Stimulated activated CD4-positive, alpha-beta T cell treated with anti-CD3 and anti-CD28 coated beads, Interleukin-15, amount 100 ng/mL, for 1 hour (primary cell): ENCODE data around the gene GPATCH3.
"Not testable (repeated sequence)": the region's sequence is repeated elsewhere in the genome, so short reads cannot be mapped to it uniquely, and the experiment has no call there.

Experiments used
- DNase-seq, 2 donors: peaks; one replicate each; pipeline ENCODE4 v3.0.0-alpha.2; 2020; ENCODE audit warnings: low read depth in 1 of 2, low spot score in 1 of 2

Gene GPATCH3

DNA sequence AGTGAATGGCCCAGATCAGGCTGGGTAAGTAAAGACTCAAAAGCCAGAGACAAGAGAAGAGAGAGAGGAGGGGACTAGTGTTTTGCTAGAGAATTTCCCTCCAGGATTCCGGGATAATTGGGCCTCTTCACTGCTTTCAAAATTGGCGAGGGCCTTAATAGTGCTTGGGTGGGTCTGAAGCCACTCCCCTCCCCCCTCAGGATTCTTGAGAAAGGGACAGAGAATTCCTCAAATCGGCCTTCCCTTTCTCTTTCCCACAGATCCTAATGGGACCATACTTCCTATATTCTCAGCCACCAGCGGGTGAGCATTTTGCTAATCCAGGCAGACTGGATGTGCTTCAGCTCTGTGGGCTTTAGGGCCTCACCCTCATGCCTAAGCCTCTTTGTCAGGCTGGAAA, 25.4 kb downstream of the GPATCH3 start:
- no peak for DNase-seq

GRCh38 chr1:26873097-26873496, 27.2 kb downstream of the GPATCH3 start:
- not testable (repeated sequence) for DNase-seq

- peak; percentile 89 to 92 for DNase-seq
These were observed 35.4 kb downstream of the GPATCH3 start for GRCh38 chr1:26864610-26865480.

- DNase-seq: no peak
These were observed 36.6 kb downstream of the GPATCH3 start for GRCh38 chr1:26863685-26864077.

DNA sequence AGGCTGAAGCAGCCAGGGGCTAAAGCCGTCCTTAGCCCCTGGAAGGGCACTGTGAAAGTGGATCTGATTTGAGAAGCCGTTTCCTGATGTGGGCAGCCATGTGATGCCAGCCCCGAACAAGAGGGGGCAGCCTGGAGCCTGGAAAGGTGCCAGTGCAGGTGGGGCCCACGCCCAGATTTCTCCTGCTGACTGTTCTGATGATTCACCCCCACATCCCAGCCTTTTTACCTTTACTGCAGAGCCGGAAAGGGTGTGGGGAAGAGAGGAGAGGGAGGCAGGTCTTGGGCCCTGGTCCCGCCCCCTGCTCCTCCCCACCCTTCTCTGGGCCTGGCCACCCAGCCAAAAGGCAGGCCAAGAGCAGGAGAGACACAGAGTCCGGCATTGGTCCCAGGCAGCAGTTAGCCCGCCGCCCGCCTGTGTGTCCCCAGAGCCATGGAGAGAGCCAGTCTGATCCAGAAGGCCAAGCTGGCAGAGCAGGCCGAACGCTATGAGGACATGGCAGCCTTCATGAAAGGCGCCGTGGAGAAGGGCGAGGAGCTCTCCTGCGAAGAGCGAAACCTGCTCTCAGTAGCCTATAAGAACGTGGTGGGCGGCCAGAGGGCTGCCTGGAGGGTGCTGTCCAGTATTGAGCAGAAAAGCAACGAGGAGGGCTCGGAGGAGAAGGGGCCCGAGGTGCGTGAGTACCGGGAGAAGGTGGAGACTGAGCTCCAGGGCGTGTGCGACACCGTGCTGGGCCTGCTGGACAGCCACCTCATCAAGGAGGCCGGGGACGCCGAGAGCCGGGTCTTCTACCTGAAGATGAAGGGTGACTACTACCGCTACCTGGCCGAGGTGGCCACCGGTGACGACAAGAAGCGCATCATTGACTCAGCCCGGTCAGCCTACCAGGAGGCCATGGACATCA, 37.2 kb downstream of the GPATCH3 start, which contains the start of gene SFN:
SFN (plus strand) TSS at position 369 of the 904 bp plus-strand sequence; CDS start at position 433, 64 bp downstream.
- peak in 1 of 2 donors; percentile 10 for DNase-seq

DNA sequence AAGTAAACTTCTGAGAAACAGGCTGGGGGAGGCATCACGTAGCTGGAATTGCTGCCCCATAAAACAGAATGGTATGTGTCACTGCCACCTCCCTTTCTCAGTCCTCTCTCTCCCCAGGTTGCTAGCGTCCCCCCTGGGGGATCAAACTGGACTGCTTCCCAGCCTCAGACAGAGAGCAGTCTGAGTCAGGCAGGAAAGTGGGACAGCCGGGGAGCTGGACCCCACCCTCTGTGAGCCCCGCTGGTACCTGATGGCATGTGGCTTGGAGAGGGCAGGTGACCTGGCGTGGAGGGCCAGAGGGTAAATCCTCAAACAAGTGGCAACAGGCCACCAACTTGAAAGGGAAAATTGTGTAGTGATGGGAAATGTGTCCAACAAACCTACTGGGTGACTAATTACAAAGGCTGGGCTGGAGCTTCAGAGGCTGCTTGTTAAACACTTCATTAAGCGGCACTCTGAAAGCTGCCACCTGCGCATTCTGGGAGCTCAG, 38.3 kb downstream of the GPATCH3 start:
- no peak for DNase-seq

DNA sequence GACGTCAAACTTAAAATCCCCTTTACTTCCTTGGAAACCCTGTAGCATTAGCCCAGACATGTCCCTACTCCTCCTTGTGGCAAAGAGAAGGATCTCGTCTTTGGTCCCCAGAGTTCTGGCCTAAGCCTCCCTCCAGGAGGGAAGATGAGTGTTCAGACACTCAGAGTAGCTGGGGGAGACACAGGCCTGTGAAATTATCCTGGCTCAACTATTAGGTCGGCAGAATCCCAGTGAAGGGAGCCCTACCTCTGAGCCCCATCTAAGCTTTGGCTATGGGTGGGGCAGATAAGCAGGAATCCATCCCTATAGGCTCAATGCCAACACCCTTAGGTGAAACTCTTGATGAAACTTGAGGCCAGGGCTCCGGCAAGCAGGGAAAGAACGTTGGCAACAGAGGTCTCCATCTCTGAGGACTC, 39.0 kb downstream of the GPATCH3 start:
- DNase-seq: no peak

GRCh38 chr1:26858891-26859640, 41.2 kb downstream of the GPATCH3 start:
- DNase-seq: no peak

DNA sequence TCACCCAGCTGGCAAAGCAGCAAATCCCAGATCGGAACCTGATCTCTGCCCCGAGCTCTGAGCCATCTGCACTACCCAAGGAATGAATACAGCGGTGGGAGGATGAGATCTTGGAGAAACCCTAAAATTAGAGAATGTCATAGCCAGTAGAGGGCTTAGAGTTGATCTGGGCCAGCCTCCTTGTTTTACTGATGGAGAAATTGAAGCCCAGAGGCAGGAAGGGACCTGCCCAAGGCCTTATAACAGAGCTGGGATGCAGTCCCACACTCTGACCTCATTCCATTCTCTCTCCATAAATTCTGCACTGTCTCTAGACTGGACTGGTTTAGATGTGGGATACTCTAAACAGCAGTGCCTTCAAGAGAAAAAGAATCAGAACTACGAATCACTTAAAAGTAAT, 42.1 kb downstream of the GPATCH3 start:
- DNase-seq: no peak

DNA sequence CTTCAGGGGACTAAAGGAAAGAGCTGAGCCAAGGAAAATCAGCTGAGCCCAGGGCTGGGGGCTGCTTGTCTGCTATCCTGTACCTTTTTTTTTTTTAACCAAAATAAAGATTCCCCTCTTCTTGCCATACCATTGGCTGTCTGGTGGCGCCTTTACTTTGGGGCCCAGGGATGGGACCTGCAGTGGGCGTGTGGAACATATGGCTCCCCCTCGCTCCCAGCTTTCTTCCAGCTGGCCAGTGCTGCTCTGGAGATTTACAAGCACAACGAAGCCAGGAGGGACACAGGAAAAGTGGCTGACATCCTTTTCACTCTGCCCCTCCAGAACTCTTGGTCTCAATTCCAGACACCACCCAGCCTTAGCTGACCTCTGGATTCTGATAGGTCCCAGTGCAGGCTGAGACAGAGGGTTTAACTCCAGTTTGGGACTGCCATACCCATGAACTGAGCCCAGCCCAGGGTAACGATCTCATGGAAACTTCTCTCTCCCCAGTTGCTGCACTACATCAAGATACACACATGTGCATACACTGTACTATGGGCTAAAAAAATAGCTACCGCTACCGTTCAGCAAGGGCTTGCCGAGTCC, 42.7 kb downstream of the GPATCH3 start:
- no peak for DNase-seq

DNA sequence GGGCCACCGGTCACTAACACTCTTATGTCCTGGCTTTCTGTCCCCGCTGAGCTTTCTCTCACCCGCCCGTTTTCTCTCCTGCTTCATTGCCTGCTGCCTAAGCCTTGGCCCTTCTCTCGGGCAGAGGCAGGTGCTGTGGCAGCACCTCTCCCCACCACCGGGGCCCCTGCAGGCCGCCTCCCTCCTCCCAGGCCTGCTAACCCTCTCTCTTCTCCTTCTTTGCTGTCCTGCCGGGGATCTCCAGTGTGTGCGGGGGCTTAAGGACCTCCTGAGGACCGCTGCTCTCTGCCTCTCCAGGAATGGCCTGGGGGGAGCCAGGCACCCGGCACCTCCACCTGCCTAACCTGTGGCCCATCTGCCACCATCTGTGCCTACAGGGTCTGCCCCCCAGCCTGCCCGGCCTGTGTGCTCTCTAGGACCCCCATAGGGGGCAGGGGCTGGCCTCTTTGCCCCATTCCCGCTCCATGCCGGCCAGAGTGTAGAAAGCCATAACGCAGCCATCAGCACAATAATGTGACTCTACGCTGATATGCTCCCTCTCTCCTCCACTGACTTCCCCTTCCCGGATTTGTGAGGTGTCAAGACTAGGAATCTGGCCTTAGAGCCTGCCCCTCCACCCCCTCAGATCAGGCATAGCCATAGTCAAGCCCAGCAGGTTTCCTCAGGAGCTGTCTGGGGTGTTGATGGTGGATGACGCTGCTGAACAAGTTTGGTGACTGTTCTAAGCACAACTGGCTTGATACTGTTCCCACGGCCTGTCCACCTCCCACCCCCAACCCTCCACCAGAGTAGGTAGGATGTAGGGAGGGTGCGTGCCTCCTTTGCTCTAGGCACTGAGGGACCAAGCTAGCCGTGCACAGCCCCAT, 43.4 kb downstream of the GPATCH3 start:
- DNase-seq: no peak

DNA sequence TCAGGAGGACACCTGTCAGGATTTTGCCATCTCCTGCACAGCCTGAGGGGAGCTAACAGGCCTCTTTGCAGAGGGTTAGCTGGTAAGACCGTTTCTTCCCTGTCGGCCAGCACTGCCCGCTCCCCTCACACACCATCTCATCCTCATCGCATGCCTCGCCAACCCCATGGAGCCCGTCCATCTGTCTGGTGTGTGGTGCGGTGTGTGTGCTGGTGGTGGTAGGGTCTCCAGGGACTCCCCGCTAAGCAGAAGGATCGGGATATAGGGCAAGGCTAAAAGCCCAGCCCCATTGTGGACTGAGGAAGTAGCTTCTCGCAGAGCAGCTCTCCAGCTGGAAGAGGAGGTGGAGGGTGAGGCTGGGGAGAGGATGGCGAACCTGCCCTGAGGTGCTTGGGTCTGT, 44.1 kb downstream of the GPATCH3 start:
- no peak for DNase-seq

DNA sequence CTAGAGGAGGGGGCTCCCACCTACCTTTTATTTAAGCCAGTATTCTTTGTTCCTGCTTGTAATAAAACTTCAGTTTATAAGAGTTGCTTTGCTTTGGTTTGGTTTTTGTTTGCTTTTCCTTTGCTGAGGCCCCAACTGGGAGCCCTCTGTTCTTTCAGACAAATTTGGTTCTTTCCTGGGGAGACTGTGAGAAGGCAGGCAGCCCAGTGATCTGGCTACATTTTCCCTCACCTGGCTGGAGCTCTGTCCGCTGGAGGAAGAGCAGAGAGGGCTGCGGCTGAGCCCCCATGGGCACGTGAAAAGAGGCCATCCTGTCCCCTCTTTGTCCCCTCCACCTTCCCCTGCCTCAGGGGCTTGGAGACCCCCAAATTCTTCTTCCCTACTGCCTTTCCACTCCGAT, 44.6 kb downstream of the GPATCH3 start:
- no peak for DNase-seq

GRCh38 chr1:26854906-26855305, 45.4 kb downstream of the GPATCH3 start:
- no peak for DNase-seq

- DNase-seq: no peak
These were observed 46.7 kb downstream of the GPATCH3 start for GRCh38 chr1:26853600-26853999.

DNA sequence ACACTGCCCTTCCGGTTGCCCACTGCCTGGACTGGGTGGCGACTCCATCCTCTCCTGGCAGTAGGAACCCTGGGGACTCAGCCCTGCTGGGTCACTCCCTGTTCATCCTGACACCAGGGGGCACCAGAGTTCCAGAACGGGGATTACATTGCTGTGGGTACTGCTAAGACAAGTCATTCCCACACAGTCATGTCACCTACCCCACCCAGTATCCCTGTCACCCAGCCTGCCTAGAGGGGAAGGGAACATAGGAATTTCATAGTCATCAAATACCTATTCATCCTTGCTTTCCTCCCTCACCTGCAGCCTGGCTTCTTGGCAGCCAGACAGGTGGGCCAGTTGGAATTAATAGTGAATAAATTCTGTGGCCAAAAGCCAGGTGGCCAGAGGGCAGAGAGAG, 47.1 kb downstream of the GPATCH3 start:
- peak; percentile 64 for DNase-seq

GRCh38 chr1:26852701-26853100, 47.6 kb downstream of the GPATCH3 start:
- DNase-seq: no peak

GRCh38 chr1:26851106-26851684, 49.1 kb downstream of the GPATCH3 start:
- DNase-seq: no peak
